Measurements from ENCODE around the gene LRRC45. TPM values are rescaled to one million over a fixed set of nuclear protein-coding genes. Genes with fewer than 3 reads are reported as not detected.

The LRRC45 gene
- total RNA-seq, 4 donors from 2014 or later, result 15.3 to 33.0 (median 18.9) TPM

DNA sequence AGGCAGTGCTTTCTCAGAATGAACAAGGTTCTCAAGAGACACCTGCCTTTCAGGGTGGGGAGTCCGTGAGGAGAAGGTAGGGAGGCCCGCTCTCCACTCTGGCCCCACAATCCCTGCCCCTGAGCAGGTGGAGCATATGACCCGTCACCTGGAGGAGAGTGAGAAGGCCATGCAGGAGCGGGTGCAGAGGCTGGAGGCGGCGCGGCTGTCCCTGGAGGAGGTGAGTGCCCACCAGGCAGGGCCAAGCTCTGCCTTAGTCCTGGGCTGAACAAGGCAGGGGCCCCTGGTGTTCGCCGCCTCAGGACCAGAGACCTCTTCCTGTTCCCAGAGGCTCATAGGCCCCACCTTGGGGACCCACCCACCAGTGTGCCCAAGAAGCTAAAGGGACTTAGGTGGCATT lies 5.9 kb downstream of the LRRC45 start:
- intact Hi-C loops (cut with DNase I), result loop anchor here (5.0 kb wide), 2 partner anchors 73 to 293 kb away; no protein-coding TSS in a partner anchor
- no peak for DNase-seq
- Histone ChIP-seq H3K36me3 (no peaks in the 10 kb centered on the region), H3K4me3 (replicated peaks in 1 of 3) (no peak overlapping the region), H3K27ac (peak overlapping the region; percentile 56 to 65 (median 62)), H3K4me1 (peaks cover 33 to 41% of the 10 kb centered on the region in 2 donors), H3K9me3 (no peaks in the 10 kb centered on the region), H3K27me3 (no peaks in the 10 kb centered on the region)
- TF ChIP-seq, protein P1, sequence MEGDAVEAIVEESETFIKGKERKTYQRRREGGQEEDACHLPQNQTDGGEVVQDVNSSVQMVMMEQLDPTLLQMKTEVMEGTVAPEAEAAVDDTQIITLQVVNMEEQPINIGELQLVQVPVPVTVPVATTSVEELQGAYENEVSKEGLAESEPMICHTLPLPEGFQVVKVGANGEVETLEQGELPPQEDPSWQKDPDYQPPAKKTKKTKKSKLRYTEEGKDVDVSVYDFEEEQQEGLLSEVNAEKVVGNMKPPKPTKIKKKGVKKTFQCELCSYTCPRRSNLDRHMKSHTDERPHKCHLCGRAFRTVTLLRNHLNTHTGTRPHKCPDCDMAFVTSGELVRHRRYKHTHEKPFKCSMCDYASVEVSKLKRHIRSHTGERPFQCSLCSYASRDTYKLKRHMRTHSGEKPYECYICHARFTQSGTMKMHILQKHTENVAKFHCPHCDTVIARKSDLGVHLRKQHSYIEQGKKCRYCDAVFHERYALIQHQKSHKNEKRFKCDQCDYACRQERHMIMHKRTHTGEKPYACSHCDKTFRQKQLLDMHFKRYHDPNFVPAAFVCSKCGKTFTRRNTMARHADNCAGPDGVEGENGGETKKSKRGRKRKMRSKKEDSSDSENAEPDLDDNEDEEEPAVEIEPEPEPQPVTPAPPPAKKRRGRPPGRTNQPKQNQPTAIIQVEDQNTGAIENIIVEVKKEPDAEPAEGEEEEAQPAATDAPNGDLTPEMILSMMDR (IDR thresholded peaks at IDR 0.05), result no peak
- no peak for TF ChIP-seq POLR2A (IDR thresholded peaks at IDR 0.05)
- 87 to 92% methylated on average over 4 to 8 of the region's 9 CpGs for WGBS, 2 donors

DNA sequence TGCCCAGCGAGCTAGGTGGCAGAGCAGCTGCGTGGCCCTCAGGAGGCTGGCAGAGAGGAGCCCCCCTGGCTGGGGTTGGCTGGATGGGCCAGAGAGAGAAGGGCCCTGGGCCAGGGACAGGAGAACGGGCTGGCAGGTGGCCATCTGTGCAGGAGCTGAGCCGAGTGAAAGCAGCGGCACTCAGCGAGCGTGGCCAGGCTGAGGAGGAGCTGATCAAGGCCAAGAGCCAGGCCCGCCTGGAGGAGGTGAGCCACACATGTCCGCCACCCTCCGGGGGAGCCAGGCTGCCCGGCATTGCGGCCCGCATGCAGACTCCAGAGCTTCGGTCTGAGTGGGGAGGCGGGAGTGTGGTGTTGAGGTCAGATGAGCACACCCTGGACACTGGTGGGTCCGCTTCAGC lies 6.3 kb downstream of the LRRC45 start:
- peak; percentile 98 for DNase-seq
- no peaks in the 10 kb centered on the region for H3K27me3 ChIP-seq
- H3K27ac ChIP-seq, result peak overlapping the region; percentile 56 to 65 (median 62)
- 34 to 61% methylated on average over 3 to 8 of the region's 16 CpGs for WGBS, 2 donors
- intact Hi-C loops (cut with DNase I), result loop anchor here (5.0 kb wide), 2 partner anchors 73 to 293 kb away; no protein-coding TSS in a partner anchor
- H3K36me3 ChIP-seq, result no peaks in the 10 kb centered on the region
- H3K4me3 ChIP-seq (replicated peaks in 1 of 3), result no peak overlapping the region
- H3K4me1 ChIP-seq, result peaks cover 29 to 37% of the 10 kb centered on the region in 2 donors
- H3K9me3 ChIP-seq, result no peaks in the 10 kb centered on the region
- TF ChIP-seq, protein P1 (IDR thresholded peaks at IDR 0.05), result peak in 1 of 6 experiments; percentile 2
- no peak for TF ChIP-seq POLR2A (IDR thresholded peaks at IDR 0.05)

DNA sequence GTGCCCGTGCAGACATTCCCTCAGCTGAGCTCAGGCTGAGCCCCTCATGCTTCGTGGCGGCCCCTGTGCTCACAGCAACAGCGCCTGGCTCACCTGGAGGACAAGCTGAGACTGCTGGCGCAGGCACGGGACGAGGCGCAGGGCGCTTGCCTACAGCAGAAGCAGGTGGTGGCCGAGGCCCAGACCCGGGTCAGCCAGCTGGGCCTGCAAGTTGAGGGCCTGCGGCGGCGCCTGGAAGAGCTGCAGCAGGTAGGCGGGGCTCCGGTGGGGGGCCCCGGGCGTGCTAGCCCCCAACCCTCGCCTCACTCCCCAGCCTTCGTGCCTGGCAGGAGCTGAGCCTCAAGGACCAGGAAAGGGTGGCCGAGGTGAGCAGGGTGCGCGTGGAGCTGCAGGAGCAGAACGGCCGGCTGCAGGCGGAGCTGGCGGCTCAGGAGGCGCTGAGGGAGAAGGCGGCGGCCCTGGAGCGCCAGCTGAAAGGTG lies 6.9 kb downstream of the LRRC45 start:
- Histone ChIP-seq H3K4me1 (peaks cover 28 to 36% of the 10 kb centered on the region in 2 donors), H3K36me3 (no peaks in the 10 kb centered on the region), H3K4me3 (replicated peaks in 1 of 3) (no peak overlapping the region), H3K27me3 (no peaks in the 10 kb centered on the region), H3K27ac (peak overlapping the region; percentile 40 to 65 (median 43)), H3K9me3 (no peaks in the 10 kb centered on the region)
- DNase-seq, result no peak
- intact Hi-C loops (cut with DNase I), result loop anchor here (2.0 to 5.0 kb wide), 3 partner anchors 72 to 292 kb away; no protein-coding TSS in a partner anchor
- 33 to 51% methylated on average over 15 to 23 of the region's 31 CpGs for WGBS, 2 donors
- TF ChIP-seq POLR2A (IDR thresholded peaks at IDR 0.05), result no peak

DNA sequence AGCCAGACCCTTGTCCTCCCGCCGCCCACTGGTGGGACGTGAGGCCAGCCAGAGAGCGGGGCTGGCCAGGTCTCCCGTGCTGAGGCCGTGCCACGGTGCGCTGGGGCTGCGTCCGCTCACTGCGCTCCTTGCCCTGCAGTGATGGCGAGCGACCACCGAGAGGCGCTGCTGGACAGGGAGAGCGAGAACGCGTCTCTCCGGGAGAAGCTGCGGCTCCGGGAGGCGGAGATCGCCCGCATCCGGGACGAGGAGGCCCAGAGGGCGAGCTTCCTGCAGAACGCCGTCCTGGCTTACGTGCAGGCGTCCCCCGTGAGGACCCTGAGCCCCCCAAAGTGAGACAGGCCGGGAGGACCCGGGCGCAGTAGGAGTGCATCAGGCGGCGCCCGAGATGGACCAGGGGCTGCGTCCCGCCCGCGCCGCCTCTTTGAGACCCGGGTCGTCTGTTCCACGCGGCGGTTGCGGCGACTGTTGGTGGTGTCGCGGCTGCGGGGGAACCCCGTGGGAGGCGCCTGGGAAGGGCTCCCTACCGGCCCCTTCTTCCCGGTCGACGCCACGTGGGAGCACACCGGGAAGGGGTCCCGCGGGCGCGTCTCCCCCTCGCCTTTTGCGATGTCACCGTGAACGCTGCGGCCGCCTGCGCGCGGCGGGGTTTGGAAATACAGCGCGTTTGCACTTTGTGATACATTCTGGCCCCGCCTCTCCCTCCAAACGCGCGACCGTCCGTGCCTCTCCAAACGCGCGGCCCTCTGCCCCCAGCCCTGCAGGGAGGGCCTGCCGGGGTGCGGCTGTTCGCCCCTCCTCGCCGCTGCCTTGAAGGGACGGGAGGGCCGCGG lies 7.6 kb downstream of the LRRC45 start:
- WGBS, 2 donors, result 0 to 7% methylated on average over 3 to 8 of the region's 94 CpGs
- Histone ChIP-seq H3K36me3 (no peaks in the 10 kb centered on the region), H3K9me3 (no peaks in the 10 kb centered on the region), H3K4me3 (replicated peaks in 1 of 3) (peak overlapping the region in 1 of 3 donors; percentile 36), H3K27ac (peak overlapping the region in 1 of 3 donors; percentile 41), H3K27me3 (no peaks in the 10 kb centered on the region), H3K4me1 (peaks cover 28 to 39% of the 10 kb centered on the region in 2 donors)
- TF ChIP-seq POLR2A (IDR thresholded peaks at IDR 0.05), result no peak
- TF ChIP-seq, protein P1 (IDR thresholded peaks at IDR 0.05), result peak; percentile 75 to 98 (median 94)
- intact Hi-C loops (cut with DNase I), result loop anchor here (2.0 kb wide), 1 partner anchor 122 kb away; no protein-coding TSS in a partner anchor
- DNase-seq, result peak; percentile 83 to 85

DNA sequence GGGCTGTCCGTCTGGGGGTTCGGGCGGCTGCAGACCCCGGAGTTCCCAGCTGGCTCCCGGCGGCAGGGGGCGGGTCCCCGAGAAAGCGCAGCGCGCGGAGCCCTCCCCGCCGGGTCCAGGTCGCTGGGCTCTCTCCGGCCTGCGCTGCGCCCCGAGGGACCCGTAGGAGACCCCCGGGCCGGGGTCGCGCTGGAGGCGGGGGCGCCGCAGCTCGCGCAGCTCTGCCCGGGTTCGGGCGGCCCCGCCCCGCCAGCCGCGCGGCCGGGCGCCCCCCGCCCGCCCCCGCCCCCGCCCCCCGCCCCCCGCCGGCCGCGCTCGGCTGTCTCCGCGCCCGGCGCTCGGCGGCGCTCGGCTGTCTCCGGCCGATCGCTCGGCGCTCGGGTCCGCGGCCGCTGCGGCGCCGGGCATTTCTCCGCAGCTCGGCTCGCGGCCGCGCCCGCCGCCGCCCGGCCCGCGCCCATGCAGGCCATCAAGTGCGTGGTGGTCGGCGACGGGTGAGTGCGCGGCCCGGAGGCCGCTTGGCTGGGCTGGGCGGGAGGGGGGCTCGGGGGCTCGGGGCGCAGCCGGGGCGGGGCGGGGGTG lies 8.3 kb downstream of the LRRC45 start, which contains the start of gene RAC3:
RAC3 (plus strand) TSS at position 376 of the 582 bp plus-strand sequence; CDS start at position 460, 84 bp downstream.
- Histone ChIP-seq H3K9me3 (no peaks in the 10 kb centered on the region), H3K27ac (peak within 1 kb of the TSS in 1 of 3 donors; percentile 41), H3K4me1 (peaks cover 30 to 46% of the 10 kb centered on the region in 2 donors), H3K36me3 (no peaks in the 10 kb centered on the region), H3K4me3 (replicated peaks in 1 of 3) (peak within 1 kb of the TSS in 1 of 3 donors; percentile 36), H3K27me3 (no peaks in the 10 kb centered on the region)
- TF ChIP-seq, protein P1 (IDR thresholded peaks at IDR 0.05), result no peak
- no peak for TF ChIP-seq POLR2A (IDR thresholded peaks at IDR 0.05)
- no CpG with 5 or more reads among the region's 96 CpGs for WGBS, 2 donors
- intact Hi-C loops (cut with DNase I), result loop anchor here (2.0 kb wide), 1 partner anchor 121 kb away; no protein-coding TSS in a partner anchor
- peak in 1 of 2 donors; percentile 28 for DNase-seq
